ENCODE results near the gene RANBP10.

The RANBP10 gene

DNA sequence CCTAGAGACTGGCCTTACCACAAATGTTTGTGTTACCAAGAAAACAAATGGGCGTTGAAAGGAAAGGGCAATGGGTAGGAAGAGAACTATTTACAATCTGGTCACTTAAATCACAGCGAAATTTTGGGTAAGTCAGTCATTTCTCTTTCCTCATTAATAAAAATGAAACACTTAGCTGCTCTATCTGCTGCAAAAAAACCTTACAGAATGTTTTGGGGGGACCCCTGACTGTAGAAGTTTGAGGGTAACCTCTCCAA lies 39.6 kb upstream of the RANBP10 start:
- no peak for TF ChIP-seq ZFX (IDR thresholded peaks at IDR 0.05)
- TF ChIP-seq, protein P1, sequence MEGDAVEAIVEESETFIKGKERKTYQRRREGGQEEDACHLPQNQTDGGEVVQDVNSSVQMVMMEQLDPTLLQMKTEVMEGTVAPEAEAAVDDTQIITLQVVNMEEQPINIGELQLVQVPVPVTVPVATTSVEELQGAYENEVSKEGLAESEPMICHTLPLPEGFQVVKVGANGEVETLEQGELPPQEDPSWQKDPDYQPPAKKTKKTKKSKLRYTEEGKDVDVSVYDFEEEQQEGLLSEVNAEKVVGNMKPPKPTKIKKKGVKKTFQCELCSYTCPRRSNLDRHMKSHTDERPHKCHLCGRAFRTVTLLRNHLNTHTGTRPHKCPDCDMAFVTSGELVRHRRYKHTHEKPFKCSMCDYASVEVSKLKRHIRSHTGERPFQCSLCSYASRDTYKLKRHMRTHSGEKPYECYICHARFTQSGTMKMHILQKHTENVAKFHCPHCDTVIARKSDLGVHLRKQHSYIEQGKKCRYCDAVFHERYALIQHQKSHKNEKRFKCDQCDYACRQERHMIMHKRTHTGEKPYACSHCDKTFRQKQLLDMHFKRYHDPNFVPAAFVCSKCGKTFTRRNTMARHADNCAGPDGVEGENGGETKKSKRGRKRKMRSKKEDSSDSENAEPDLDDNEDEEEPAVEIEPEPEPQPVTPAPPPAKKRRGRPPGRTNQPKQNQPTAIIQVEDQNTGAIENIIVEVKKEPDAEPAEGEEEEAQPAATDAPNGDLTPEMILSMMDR (conservative IDR thresholded peaks at IDR 0.05) = no peak
- H3K27ac ChIP-seq = peak overlapping the region; percentile 95

DNA sequence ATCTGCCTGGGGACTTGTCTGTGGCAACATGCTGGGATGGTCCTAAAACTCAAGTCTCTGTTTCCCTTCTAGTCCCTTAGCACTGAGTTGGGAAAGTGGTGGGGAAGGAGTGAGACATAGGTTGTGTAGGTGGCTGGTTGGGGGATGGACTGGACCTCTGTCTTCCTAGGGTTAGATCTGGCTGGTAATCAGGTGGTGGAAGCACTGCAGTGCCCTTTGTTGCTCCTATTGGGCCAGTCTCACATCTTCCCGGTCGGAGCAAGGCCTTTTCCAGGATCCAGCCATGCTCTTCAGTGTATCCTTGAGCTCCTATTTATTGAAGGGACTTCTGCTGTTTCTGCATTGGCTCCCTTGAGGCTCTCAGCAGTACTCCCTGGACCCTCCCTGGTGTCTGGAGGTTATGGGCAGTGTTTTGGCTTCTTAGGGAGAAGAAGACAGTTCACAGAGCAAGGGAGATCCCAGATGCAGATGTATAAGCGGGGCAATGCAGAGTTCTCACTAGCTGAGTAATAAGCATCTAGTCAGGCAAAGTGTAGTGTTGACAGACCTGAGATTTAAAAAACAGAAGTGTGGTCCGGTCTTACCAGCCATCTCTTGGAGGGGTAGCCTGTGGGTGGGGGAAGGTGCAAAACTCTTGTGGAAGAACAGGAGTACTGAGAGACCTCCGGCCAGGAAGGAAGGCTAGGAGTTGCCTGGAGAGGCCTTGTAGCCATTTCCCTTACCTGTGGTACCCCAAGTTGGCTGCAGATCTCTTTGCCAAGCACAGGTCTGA lies 39.1 kb upstream of the RANBP10 start:
- H3K27ac ChIP-seq = peak overlapping the region; percentile 95
- TF ChIP-seq, protein P1 (conservative IDR thresholded peaks at IDR 0.05) = no peak
- TF ChIP-seq ZFX (IDR thresholded peaks at IDR 0.05) = no peak

DNA sequence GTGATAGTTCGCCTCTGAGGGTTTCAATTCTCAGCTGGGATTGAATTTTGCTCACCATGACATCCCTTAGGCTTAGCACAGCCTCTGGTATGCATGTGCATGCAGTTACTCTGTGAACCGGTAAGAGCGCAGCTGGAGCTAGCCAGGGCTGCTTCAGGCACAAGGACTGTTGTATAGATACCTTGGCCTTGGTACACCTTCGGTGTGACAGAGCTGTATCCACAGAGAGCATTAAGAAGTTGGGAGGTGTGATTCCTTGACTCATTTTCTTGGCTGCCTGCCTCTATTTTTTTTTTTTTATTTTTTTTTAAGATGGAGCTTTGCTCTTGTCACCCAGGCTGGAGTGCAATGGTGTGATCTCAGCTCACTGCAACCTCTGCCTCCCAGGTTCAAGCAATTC lies 38.1 kb upstream of the RANBP10 start:
- TF ChIP-seq, protein P1 (conservative IDR thresholded peaks at IDR 0.05) = no peak
- no peak for TF ChIP-seq ZFX (IDR thresholded peaks at IDR 0.05)
- no peak overlapping the region for H3K27ac ChIP-seq

DNA sequence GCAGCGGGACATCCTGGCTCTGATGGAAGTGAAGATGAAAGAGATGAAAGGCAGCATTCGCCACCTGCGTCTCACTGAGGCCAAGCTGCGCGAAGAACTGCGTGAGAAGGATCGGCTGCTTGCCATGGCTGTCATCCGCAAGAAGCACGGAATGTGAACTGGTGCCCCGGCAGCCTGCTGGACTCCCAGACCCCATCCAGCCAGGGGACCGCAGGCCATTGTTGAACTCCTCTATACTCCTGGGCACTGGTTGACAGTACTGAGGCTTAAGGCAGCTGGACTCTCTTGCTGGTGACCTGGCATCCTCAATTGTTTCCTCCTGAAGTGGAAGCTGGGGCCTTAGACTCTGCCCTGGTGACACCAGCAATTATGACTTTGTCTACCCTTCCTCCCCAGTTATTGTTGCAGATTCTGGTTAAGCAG lies 37.0 kb upstream of the RANBP10 start:
- H3K27ac ChIP-seq = peak overlapping the region; percentile 98
- TF ChIP-seq, protein P1 (conservative IDR thresholded peaks at IDR 0.05) = no peak; the same call in 1 of the 2 replicates
- no peak for TF ChIP-seq ZFX (IDR thresholded peaks at IDR 0.05)

DNA sequence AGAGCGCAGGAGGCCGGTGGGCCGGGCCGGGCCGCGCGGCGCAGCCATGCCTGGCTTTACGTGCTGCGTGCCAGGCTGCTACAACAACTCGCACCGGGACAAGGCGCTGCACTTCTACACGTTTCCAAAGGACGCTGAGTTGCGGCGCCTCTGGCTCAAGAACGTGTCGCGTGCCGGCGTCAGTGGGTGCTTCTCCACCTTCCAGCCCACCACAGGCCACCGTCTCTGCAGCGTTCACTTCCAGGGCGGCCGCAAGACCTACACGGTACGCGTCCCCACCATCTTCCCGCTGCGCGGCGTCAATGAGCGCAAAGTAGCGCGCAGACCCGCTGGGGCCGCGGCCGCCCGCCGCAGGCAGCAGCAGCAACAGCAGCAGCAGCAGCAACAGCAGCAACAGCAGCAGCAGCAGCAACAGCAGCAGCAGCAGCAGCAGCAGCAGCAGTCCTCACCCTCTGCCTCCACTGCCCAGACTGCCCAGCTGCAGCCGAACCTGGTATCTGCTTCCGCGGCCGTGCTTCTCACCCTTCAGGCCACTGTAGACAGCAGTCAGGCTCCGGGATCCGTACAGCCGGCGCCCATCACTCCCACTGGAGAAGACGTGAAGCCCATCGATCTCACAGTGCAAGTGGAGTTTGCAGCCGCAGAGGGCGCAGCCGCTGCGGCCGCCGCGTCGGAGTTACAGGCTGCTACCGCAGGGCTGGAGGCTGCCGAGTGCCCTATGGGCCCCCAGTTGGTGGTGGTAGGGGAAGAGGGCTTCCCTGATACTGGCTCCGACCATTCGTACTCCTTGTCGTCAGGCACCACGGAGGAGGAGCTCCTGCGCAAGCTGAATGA lies 36.4 kb upstream of the RANBP10 start:
- peak overlapping the region; percentile 98 for H3K27ac ChIP-seq
- peak; percentile 78 for TF ChIP-seq ZFX (IDR thresholded peaks at IDR 0.05)
- TF ChIP-seq, protein P1 (conservative IDR thresholded peaks at IDR 0.05) = no peak; the same call in 1 of the 2 replicates

DNA sequence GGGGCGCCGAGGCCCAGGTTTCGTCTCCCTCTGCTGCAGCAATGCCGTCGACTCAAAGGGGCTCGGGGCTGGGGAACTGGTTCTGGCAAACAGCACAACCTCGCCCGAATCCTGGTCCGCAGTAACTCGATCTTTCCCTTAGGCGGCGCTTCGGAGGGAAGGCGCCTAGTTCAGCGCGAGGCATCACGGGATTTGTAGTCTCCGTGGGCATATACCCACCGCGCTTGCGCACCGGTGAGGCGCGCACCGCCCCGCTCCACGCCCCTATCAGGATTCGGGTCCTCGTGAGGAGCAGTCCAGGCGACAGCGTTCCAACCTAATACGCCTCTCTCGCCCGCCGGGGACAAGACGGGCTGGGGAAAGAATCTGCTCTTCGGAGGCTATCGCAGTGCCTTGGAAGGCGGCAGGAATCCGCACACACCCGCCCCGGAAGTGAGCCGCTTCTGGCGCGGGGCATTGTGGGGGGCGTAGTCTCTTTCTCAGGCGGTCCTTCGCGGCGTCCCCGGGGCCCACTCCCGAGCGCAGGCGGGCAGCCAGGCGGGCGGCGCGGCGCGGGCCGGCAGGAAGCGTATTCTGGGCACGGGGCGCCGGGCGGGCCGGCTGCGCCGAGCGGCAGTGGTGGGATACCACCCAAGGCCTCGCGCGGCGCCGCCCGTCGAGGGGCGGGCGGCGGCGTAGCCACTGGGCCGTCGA lies 35.6 kb upstream of the RANBP10 start, which contains the start of gene THAP11:
Gene THAP11 (plus strand): TSS at position 505 of the 693 bp plus-strand sequence. CDS start 235 bp downstream, outside the sequence.
- TF ChIP-seq ZFX (IDR thresholded peaks at IDR 0.05) = peak; percentile 97
- TF ChIP-seq, protein P1 (conservative IDR thresholded peaks at IDR 0.05) = peak; percentile 91
- peak within 1 kb of the TSS; percentile 98 for H3K27ac ChIP-seq
